DND-41 (cell line): Measurements from ENCODE around the gene PGAP2.

ENCODE experiments used
- CTCF ChIP-seq: IDR thresholded peaks from 2 replicates; pipeline ENCODE4 v1.5.1; 2012; ENCODE audit warnings: borderline replicate concordance, low read length, moderate library complexity, mild to moderate bottlenecking; ENCODE audit not compliant: poor library complexity, severe bottlenecking; ENCODE audit errors: extremely low read depth
- EZH2 ChIP-seq: IDR thresholded peaks from 3 replicates; pipeline ENCODE4 v1.6.1; 2012; ENCODE audit warnings: borderline replicate concordance, low read depth, mild to moderate bottlenecking, moderate library complexity, low read length, inconsistent platforms; ENCODE audit not compliant: severe bottlenecking

GRCh38 chr11:3797329-3798090, 10.8 kb upstream of the PGAP2 start, which contains the start of gene NUP98:
- TF ChIP-seq CTCF (no peak), EZH2 (no peak)
